ENCODE results near the gene SMYD1. TPM values are rescaled to one million over a fixed set of nuclear protein-coding genes. Genes with fewer than 3 reads are reported as not detected.

SMYD1 gene
- total RNA-seq, 1 donor from 2014 or later, result not detected

DNA sequence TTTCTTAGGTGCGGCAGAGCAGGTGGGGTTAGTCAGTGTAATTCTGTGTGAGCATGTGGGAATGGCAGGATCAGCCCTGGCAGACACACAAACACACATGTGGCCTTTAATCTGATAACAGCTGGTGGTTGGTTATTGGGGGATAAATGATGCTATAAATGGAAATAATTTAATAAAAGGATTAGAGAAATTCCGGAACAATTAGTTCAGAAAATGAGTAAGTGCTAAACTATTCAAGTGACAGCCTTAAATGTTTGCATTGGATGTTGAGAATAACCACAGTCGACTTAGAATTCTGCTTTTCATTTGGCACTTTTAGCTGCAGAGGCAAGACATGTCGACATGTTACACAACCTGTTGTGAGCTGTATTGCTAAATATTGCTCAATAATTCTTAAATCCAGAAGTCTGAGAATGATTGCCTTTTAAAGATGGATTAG, 7.2 kb downstream of the SMYD1 start:
- TF ChIP-seq, protein P1, sequence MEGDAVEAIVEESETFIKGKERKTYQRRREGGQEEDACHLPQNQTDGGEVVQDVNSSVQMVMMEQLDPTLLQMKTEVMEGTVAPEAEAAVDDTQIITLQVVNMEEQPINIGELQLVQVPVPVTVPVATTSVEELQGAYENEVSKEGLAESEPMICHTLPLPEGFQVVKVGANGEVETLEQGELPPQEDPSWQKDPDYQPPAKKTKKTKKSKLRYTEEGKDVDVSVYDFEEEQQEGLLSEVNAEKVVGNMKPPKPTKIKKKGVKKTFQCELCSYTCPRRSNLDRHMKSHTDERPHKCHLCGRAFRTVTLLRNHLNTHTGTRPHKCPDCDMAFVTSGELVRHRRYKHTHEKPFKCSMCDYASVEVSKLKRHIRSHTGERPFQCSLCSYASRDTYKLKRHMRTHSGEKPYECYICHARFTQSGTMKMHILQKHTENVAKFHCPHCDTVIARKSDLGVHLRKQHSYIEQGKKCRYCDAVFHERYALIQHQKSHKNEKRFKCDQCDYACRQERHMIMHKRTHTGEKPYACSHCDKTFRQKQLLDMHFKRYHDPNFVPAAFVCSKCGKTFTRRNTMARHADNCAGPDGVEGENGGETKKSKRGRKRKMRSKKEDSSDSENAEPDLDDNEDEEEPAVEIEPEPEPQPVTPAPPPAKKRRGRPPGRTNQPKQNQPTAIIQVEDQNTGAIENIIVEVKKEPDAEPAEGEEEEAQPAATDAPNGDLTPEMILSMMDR (conservative IDR thresholded peaks at IDR 0.05; ENCODE audit: low read depth, low read length), result no peak
- no peak for DNase-seq (ENCODE audit: low read depth)
- H3K4me3 ChIP-seq (ENCODE audit: low read depth, low read length), result no peak overlapping the region

DNA sequence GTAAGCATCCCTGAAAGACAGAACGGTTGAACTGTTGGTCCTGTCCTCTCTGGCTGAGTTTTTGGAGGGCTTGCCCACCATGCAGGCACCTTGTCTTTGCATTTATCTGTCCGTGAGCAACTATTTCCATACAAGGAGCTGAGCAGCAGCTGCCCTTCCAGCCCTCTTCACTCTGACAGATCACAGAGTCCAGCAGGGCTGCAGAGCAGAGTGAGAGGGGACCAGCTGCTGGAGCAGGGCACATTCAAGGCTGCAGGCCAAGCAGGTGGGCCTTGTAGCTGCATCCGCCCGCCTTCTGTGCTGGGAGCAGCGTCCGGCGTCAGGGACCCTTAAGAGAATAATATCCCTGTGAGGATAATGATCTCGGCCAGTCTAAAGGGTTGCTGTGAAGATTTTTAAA, 9.5 kb downstream of the SMYD1 start:
- H3K4me3 ChIP-seq (ENCODE audit: low read depth, low read length), result no peak overlapping the region
- TF ChIP-seq, protein P1 (conservative IDR thresholded peaks at IDR 0.05; ENCODE audit: low read depth, low read length), result no peak
- no peak for DNase-seq (ENCODE audit: low read depth)

DNA sequence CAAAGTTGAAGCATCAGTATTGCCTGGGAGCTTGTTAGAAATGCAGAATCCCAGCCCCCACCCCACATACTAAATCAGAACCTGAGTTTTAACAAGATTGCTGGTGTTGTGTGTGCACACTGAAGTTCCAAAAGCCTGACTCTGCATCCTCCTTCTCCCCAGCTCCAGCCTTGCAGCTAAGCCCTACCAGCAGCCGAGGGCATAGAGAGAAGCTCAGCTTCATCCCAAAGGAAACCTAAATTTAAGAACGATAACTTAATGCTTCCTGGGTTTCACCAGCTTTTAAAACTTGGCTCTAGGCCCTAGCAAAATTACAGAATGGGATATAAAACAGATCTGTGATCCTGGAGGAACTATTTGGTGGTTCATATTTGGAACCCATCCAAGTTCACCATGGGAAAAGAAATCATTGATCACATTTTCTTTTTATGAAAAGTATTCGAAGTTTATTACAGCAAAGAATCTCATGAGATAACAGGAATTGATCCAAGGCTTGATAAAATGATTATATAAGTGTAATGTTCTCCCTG, 11.1 kb downstream of the SMYD1 start:
- no peak for DNase-seq (ENCODE audit: low read depth)
- TF ChIP-seq, protein P1 (conservative IDR thresholded peaks at IDR 0.05; ENCODE audit: low read depth, low read length), result no peak
- H3K4me3 ChIP-seq (ENCODE audit: low read depth, low read length), result no peak overlapping the region

DNA sequence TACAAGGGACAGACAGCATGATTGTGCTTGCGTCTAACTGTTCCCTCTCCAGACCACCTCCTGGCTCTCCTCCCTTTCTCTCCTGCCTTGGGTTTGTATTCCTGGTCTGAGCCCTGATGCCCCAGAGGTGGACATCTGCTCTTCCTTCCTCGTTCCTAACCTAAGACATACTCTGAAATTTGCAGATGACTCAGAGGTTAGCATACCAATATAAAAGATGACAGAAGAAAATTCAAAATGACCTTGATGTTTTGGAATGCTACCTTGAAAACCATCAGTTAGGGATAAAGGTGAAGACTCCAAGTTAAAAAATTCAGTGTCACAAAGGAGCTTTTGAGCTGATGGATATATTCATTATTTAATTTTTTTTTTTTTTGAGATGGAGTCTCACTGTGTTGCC, 12.9 kb downstream of the SMYD1 start:
- TF ChIP-seq, protein P1 (conservative IDR thresholded peaks at IDR 0.05; ENCODE audit: low read depth, low read length), result no peak
- no peak overlapping the region for H3K4me3 ChIP-seq (ENCODE audit: low read depth, low read length)
- no peak for DNase-seq (ENCODE audit: low read depth)

DNA sequence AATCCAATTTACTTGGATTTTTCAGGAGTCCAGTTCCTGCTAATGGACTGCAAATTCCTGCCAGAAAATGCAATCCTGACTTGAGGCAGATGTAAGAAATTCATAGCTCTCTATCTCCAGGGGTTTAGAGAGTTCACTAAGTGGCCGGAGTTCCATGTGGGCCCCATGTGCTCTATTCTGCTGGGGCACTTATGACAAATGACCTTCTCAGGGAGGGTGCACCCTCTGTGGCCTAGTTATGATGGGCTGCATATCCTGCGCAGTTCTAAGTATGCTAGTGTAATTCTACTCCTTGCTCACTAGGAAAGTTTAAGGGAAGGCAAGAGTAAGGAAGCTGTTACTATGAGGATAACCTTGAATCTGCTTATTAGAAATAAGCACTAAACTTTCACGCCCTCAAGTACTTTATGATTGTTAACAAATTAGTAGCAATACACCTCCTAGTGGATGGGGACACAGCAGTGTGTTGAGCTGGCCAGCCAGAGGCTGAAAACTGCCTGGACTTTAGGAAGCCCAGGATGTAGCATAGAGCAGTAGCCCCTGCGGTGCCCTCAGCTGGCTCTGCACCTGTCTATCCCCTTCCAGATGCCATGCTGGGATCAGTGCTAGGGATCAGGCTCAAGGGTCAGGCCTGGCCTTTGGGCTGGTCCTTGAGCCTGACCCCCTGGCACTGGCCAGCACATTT, 14.4 kb downstream of the SMYD1 start:
- no peak for DNase-seq (ENCODE audit: low read depth)
- TF ChIP-seq, protein P1 (conservative IDR thresholded peaks at IDR 0.05; ENCODE audit: low read depth, low read length), result no peak
- H3K4me3 ChIP-seq (ENCODE audit: low read depth, low read length), result no peak overlapping the region

DNA sequence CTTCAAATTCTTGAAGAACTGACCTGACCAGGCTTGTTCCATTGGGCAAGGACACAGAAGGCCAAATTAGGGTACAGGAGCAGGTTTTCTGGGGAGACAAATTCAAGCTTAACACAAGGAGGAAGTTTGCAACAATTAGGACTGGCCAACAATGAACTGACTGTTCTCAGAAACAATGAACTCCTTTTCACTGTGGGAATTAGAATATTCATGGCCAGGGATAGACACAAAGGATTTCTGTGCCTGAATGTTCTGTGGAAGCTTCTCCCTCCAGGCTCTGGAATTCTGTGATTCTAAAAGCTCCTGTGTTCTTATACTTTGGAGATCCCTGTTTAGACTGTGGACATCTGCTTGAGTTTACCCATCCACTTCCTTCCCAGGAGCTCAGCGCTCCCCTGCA, 15.2 kb downstream of the SMYD1 start:
- TF ChIP-seq, protein P1 (conservative IDR thresholded peaks at IDR 0.05; ENCODE audit: low read depth, low read length), result no peak
- no peak for DNase-seq (ENCODE audit: low read depth)
- H3K4me3 ChIP-seq (ENCODE audit: low read depth, low read length), result no peak overlapping the region

DNA sequence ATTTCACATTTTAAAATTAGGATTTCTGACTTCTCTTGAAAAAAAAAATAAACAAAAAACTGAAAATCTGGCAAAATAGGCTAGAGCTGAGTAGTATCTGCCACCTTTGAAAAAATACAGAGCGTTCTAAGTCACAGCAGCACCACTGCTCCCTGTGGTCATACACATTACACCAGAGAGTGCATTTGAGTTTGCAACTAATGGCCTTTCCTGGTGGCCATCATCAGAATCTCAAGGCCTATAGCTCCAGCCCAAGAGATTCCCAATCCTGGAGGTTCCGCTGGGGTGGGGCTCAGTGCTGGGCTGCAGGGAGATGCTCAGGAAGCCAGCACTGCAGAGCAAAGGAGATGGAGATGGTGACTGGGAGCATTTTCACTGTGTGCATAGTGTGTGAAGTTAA, 17.5 kb downstream of the SMYD1 start:
- TF ChIP-seq, protein P1 (conservative IDR thresholded peaks at IDR 0.05; ENCODE audit: low read depth, low read length), result no peak
- no peak overlapping the region for H3K4me3 ChIP-seq (ENCODE audit: low read depth, low read length)
- no peak for DNase-seq (ENCODE audit: low read depth)
